Activated CD4-positive, alpha-beta T cell treated with anti-CD3 and anti-CD28 coated beads, Interleukin-2, amount 50 U/mL, for 24 hours (primary cell): Measurements from ENCODE around the gene KLHL25.

Experiments used
- DNase-seq, 2 donors: peaks; one replicate each; pipeline ENCODE4 v3.0.0-alpha.2; 2020; ENCODE audit warnings: low read depth in 1 of 2, low spot score in 1 of 2

Gene KLHL25

GRCh38 chr15:85762039-85762755 lies 32.5 kb downstream of the KLHL25 start:
- DNase-seq = no peak

GRCh38 chr15:85761635-85762034 lies 33.1 kb downstream of the KLHL25 start:
- no peak for DNase-seq

DNA sequence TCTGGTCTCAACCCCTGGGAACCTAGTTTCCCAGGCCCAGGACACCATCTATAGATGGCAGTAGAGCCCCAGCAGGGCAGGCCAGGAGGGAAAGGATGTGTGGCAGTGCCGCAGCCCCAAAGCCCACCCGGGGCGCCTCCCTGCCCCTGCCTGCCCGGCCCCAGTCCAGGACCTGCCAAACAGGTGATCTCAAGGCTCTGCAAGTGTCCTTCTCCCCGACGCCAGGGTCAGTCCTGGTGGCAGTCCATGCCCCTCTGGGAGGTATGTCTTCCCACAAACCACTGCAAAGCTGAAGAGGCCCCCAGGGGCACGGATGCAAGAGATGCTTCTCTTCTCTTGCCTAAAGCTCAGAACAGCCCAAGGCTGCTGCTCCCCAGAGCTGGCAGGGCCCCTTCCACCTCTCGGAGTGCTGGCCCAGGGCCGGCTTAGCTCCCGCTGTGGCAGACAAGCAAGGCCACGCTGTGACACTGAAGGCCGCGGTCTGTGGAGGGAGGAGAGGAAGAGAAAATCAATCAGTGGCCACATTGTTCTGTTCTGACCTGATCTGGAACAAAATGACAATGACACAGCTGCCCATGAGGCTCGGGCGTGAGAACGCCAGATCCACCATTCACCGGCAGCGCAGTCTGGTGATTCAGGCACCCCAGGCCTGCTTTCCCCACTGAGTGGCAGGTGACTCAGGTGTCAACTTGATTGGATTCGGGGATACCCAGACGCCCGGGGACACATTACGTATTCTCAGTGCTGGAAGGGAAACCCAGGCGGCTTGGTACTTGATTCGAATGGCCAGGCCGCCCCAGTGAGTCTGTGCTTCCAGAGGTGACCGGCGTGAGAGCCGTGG lies 34.0 kb downstream of the KLHL25 start:
- DNase-seq = no peak

DNA sequence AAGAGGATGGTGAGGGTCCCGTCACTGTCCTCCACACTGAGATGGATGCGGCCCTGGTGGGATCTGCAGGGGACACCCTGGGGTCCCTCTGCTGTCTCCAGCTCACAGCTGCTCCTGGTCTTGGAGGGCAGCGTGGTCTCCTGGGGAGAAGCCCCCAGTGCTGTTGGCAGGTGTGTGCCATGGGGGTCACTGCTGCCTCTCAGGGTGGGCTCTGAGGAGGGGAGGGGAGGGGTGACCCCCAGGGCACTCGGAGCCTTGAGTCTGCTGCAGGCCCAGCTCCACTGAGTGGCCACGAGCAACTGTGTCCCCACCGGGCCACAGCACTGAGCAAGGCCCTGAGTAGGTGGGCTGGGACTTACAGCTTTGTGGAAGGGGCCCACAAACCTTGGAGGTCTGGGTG lies 34.7 kb downstream of the KLHL25 start:
- no peak for DNase-seq

DNA sequence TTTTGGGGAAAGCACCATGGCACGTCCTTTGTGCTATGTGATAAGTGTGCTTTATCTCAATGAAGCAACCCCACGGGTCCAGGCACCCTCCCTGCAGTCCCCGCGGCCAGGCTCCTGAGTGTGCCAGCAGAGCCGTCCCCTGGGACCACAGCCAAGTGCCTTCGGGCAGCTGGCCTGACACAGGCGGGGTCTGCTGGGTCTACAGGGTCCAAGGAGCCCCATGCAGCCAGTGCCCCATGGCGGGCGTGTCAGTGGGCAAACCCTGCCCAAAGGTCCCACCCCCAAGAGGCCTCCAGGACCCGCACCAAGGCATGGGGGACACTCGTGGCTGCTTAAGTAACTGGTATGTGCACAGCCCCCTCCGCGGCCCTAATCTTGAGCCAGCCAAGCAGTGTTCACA lies 35.3 kb downstream of the KLHL25 start:
- DNase-seq = no peak

GRCh38 chr15:85758655-85758978 lies 36.1 kb downstream of the KLHL25 start:
- DNase-seq = no peak

DNA sequence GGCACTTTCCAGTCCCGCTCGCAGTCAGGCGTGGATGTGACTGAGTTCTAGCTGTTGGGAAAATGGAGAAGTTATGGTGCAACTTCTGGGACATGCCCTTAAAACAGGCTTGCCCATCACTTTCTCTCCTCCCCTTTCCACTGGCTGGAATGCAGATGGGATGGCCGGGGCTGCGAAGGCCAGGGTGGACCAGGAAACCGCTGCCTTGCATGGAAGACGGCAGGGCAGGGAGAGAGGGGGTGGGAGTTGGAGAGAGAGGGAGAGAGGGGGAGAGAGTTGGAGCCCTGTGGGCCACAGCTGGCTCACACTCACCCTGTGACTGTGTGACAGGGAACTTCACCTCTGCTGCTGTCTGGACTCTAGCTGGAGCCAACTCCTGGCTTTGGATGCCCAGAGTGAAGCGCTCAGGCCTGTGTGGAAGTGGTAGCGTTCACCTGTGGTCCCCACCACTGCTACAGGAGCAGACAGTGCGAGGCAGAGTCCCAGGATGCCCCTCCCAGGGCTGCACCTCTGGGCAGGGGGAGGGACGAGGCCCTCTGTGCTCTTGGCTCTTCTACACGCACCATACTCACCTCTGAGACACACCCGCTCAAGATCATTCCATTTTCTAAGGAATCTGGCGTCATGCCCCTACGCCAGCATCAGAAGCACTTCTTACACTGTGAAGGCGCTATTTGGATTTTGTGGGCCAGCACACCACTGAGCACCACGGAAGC lies 36.6 kb downstream of the KLHL25 start:
- DNase-seq = no peak

DNA sequence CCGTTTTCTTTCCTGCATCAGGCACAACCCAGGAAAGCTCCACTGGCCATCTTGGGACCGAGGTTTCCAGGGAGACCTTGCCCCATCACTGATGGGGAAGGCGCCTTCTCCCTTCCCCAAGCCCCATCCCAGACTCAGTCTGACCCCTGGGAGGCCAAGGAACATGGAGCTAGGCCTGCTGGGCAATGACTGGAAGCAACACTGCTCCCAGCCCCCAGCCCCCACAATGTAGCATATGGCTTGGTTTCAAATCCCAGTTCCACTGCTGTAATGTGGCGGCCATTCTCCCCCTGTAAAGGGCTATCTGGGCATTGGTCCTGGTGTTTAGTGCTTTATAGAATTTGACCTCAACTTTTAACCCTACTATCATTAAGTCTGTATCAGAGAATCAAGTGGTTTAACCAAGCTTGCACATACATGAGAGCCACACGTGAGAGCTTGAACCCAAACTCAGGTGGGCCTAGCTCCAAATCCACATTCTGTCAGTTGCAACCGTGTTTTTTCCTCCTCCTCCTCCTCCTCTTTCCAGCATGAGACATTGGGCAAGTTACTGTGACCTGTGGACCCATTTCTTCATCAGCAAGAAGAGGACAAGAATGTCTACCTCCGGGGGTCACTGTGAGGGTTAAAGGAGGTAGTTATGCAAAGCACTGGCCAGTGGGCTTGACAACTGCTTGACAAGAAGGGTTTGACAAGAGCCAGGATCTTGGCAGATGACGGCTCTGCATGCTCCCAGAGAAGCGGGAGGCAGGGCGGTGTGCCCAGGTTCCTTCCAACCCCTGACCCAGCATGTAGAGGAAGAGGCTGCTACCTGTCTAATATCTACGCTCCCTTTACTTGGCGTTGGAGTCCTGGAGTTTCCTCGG lies 37.4 kb downstream of the KLHL25 start:
- no peak for DNase-seq

DNA sequence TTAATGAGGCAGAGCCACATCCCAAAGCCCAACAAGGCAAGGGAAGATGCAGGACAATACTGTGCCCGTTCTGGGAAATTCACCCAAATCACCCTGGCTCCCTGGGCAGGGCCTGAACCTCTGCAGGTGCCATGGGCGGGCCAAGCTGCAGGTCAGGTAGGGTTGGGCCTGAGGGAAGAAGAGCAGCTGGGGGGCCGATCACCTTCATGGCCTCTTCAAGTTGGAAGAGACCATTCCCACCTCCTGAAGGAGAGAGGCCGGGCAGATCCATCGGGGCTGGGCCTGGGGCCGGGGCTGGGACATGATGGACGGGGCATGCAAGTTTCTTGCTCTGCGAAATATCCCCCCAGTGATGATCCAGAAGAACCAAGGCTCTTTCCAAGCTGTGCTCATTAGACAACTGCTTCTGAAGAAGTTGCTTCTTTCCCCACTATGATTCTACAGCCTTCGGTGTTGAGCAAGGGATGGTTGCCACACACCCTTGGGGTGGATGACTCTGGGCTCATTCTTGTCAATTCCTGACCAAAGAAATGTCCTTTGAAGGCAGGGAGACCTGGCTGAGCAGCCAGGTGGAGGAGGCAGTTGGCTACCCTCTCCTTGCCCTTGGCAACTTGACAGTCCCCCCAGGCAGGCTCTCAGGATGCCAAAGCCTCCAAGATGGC lies 38.2 kb downstream of the KLHL25 start:
- no peak for DNase-seq

DNA sequence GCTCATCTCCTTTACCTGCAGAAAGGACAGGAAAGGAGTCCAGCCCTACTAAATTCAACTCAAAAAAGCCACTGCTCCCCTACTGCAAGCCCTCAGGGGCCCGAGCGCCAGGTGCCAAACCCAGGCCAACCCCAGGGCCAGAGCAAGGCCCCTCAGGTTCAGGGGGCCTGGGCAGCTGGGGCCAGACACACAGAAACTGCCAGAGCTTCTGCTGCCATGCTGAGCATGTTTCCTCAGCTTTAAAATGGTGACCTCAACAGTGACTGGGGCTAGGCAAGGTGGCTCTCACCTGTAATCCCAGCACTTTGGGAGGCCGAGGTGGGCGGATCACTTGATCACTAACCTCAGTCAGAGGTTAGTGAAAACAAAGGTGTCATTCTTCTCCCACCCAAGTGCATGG lies 38.8 kb downstream of the KLHL25 start:
- no peak for DNase-seq

DNA sequence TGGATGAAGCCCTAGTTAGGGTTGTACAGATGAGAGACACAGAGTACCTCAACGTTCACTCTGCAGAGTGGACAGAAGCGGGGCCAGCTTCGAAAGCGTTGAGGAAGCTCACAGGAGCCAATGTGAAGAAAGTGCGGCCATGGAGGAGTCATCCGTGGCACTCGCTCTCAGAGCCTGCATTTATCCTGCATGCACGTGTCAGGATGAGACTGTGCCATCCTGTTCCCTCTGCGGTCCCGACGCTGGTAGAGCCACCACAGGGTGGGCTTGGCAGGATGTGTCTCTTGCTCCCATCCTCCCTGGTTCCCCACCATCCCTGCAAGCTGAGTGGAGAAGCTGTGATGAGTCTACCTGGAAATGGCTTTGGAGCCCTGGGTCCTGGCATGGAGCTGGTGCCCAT lies 39.3 kb downstream of the KLHL25 start:
- no peak for DNase-seq

- no peak for DNase-seq
These were observed 39.7 kb downstream of the KLHL25 start for GRCh38 chr15:85754989-85755388.

GRCh38 chr15:85753791-85754452 lies 40.8 kb downstream of the KLHL25 start:
- DNase-seq = no peak

GRCh38 chr15:85753261-85753660 lies 41.5 kb downstream of the KLHL25 start:
- no peak for DNase-seq

- DNase-seq = no peak
These were observed 42.2 kb downstream of the KLHL25 start for GRCh38 chr15:85752491-85752961.

- no peak for DNase-seq
These were observed 42.6 kb downstream of the KLHL25 start for GRCh38 chr15:85752124-85752475.

DNA sequence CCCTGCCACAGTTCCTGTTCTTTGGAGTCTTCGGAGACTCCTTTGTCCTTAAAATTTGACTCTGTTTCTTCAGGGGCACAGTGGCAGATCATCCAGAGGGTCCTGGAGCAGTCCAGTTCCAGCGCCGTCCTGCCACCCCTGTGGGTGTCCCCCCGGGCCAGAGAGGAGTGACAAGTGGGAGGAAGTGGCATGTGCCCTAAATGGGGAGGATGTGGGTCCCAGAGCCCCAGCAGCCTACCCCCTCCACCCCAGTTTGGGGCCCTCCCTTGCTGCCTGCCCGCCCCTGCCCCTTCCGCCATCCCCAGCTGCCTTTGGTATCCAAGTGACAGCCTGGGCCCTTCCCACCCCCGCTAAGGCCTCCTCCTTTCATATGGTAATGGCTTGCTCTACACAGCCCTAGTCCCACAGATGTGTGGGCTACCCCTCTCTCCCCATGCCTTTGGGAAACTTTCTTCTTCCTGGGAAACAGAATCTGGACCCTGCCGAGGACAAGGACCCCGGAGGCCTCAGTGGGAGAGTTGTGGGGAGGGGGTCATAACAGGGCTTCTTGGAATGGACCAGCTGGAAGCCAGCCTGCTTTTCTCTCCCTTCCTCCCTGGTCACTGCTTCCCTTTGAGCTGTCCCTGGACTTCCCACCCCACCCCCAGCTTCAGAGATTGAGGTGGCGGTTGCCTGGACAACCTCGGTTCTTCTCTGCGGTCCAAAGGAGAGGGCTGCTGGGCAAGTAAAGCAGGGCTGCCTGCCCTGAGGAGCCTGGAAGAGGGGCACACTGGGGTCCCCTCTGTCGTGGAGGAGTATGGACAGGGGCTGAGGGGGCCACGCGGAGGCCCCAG lies 43.2 kb downstream of the KLHL25 start:
- no peak for DNase-seq

- DNase-seq = no peak
These were observed 44.1 kb downstream of the KLHL25 start for GRCh38 chr15:85750319-85751290.
